ENCODE results near the gene PIP4K2A.

Gene PIP4K2A

GRCh38 chr10:22573820-22574569, 140.4 kb downstream of the PIP4K2A start:
- peak overlapping the region; percentile 45 for H3K4me2 ChIP-seq (ENCODE audit: low read length)
- H2AFZ ChIP-seq (ENCODE audit: low read depth, low read length), result no peak overlapping the region
- H3K9me3 ChIP-seq (ENCODE audit: insufficient read depth, low read length), result no peaks in the 10 kb centered on the region
- H3K27me3 ChIP-seq (ENCODE audit: low read depth, low read length), result no peaks in the 10 kb centered on the region
- H3K4me3 ChIP-seq (ENCODE audit: low read length), result peak overlapping the region; percentile 15; the same call in 1 of the 2 replicates
- peaks cover 3% of the 10 kb centered on the region; the same call in 1 of the 2 replicates for H3K4me1 ChIP-seq (ENCODE audit: low read length)
- TF ChIP-seq CTCF (IDR thresholded peaks at IDR 0.05; ENCODE audit: low read depth, low read length) (peak; percentile 69), EZH2phosphoT487 (IDR thresholded peaks at IDR 0.05; ENCODE audit: low read depth) (no peak)
- no peaks in the 10 kb centered on the region; the same call in 1 of the 2 replicates for H4K20me1 ChIP-seq (ENCODE audit: insufficient read depth, low read length)
- peak overlapping the region; percentile 12; the same call in 1 of the 2 replicates for H3K27ac ChIP-seq (ENCODE audit: low read length)
- H3K9ac ChIP-seq (ENCODE audit: low read length), result no peak overlapping the region
- H3K79me2 ChIP-seq (ENCODE audit: low read length), result no peaks in the 10 kb centered on the region
- H3K36me3 ChIP-seq (replicated peaks; ENCODE audit: low read depth, low read length), result peaks cover 2% of the 10 kb centered on the region

- Histone ChIP-seq H3K27me3 (ENCODE audit: low read depth, low read length) (no peaks in the 10 kb centered on the region), H3K27ac (ENCODE audit: low read length) (no peak overlapping the region), H3K79me2 (ENCODE audit: low read length) (no peaks in the 10 kb centered on the region), H3K4me3 (ENCODE audit: low read length) (no peak overlapping the region), H2AFZ (ENCODE audit: low read depth, low read length) (no peak overlapping the region), H3K9me3 (ENCODE audit: insufficient read depth, low read length) (no peaks in the 10 kb centered on the region), H3K4me1 (ENCODE audit: low read length) (peaks cover 3% of the 10 kb centered on the region; the same call in 1 of the 2 replicates), H3K36me3 (replicated peaks; ENCODE audit: low read depth, low read length) (peaks cover 2% of the 10 kb centered on the region), H4K20me1 (ENCODE audit: insufficient read depth, low read length) (no peaks in the 10 kb centered on the region), H3K9ac (ENCODE audit: low read length) (no peak overlapping the region), H3K4me2 (ENCODE audit: low read length) (no peak overlapping the region)
- no peak for TF ChIP-seq EZH2phosphoT487 (IDR thresholded peaks at IDR 0.05; ENCODE audit: low read depth)
- no peak for TF ChIP-seq CTCF (IDR thresholded peaks at IDR 0.05; ENCODE audit: low read depth, low read length)
These were observed 143.5 kb downstream of the PIP4K2A start for GRCh38 chr10:22570733-22571430.

- peaks cover 3% of the 10 kb centered on the region; the same call in 1 of the 2 replicates for H3K4me1 ChIP-seq (ENCODE audit: low read length)
- no peaks in the 10 kb centered on the region for H4K20me1 ChIP-seq (ENCODE audit: insufficient read depth, low read length)
- no peak for TF ChIP-seq CTCF (IDR thresholded peaks at IDR 0.05; ENCODE audit: low read depth, low read length)
- no peak for TF ChIP-seq EZH2phosphoT487 (IDR thresholded peaks at IDR 0.05; ENCODE audit: low read depth)
- H3K9me3 ChIP-seq (ENCODE audit: insufficient read depth, low read length), result no peaks in the 10 kb centered on the region
- no peaks in the 10 kb centered on the region for H3K27me3 ChIP-seq (ENCODE audit: low read depth, low read length)
- no peak overlapping the region for H3K4me3 ChIP-seq (ENCODE audit: low read length)
- H3K36me3 ChIP-seq (replicated peaks; ENCODE audit: low read depth, low read length), result peaks cover 2% of the 10 kb centered on the region
- no peak overlapping the region for H3K9ac ChIP-seq (ENCODE audit: low read length)
- no peak overlapping the region for H2AFZ ChIP-seq (ENCODE audit: low read depth, low read length)
- no peak overlapping the region for H3K4me2 ChIP-seq (ENCODE audit: low read length)
- H3K27ac ChIP-seq (ENCODE audit: low read length), result no peak overlapping the region
- no peaks in the 10 kb centered on the region for H3K79me2 ChIP-seq (ENCODE audit: low read length)
These were observed 144.1 kb downstream of the PIP4K2A start for GRCh38 chr10:22570234-22570633.

- Histone ChIP-seq H3K36me3 (replicated peaks; ENCODE audit: low read depth, low read length) (peaks cover 2% of the 10 kb centered on the region), H3K4me3 (ENCODE audit: low read length) (no peak overlapping the region), H4K20me1 (ENCODE audit: insufficient read depth, low read length) (no peaks in the 10 kb centered on the region), H2AFZ (ENCODE audit: low read depth, low read length) (no peak overlapping the region), H3K79me2 (ENCODE audit: low read length) (no peaks in the 10 kb centered on the region), H3K9ac (ENCODE audit: low read length) (no peak overlapping the region), H3K4me1 (ENCODE audit: low read length) (peaks cover 3% of the 10 kb centered on the region; the same call in 1 of the 2 replicates), H3K9me3 (ENCODE audit: insufficient read depth, low read length) (no peaks in the 10 kb centered on the region), H3K27ac (ENCODE audit: low read length) (no peak overlapping the region), H3K27me3 (ENCODE audit: low read depth, low read length) (no peaks in the 10 kb centered on the region), H3K4me2 (ENCODE audit: low read length) (no peak overlapping the region)
- TF ChIP-seq EZH2phosphoT487 (IDR thresholded peaks at IDR 0.05; ENCODE audit: low read depth) (no peak), CTCF (IDR thresholded peaks at IDR 0.05; ENCODE audit: low read depth, low read length) (no peak)
These were observed 145.4 kb downstream of the PIP4K2A start for GRCh38 chr10:22568928-22569327.
